HepG2 (cell line): ENCODE results near the gene CD1C.

ENCODE experiments used
- ADNP ChIP-seq: sonication (generic); formaldehyde crosslinking; IDR thresholded peaks from 2 replicates; pipeline ENCODE4 v1.4.0; 2020; ENCODE audit warnings: missing genetic modification reagents
- CHD2 ChIP-seq: IDR thresholded peaks from 2 replicates; pipeline ENCODE4 v1.6.1; 2011; ENCODE audit warnings: low read depth, low read length, improper control_type of control experiment
- EHMT2 ChIP-seq: fragments of 200-600 bp; sonication (generic); IDR thresholded peaks from 2 replicates; pipeline ENCODE4 v1.7.0; 2017; ENCODE audit warnings: antibody characterized with exemption, low read depth, low read length, borderline replicate concordance
- HNRNPLL ChIP-seq: fragments of 200-400 bp; formaldehyde crosslinking; IDR thresholded peaks from 2 replicates; pipeline ENCODE4 v1.6.1; 2017; ENCODE audit warnings: mild to moderate bottlenecking, low read depth, low read length; ENCODE audit not compliant: poor library complexity, severe bottlenecking
- MAZ ChIP-seq, 2 experiments: sonication (generic) in 1 of 2; formaldehyde crosslinking in 1 of 2; IDR thresholded peaks; 2 replicates each; pipeline versions ENCODE4 v1.5.0 to v1.6.1; 2012 to 2020; ENCODE audit warnings: low read depth in 2 of 2, mild to moderate bottlenecking in 2 of 2, borderline replicate concordance in 1 of 2, improper control_type of control experiment in 1 of 2, low read length in 1 of 2, missing genetic modification reagents in 1 of 2, moderate library complexity in 1 of 2
- POLR2A ChIP-seq, 2 experiments: IDR thresholded peaks; 2 replicates each; pipeline ENCODE4 v1.6.1; 2011; ENCODE audit warnings: low read depth in 2 of 2, low read length in 2 of 2, mild to moderate bottlenecking in 1 of 2, moderate library complexity in 1 of 2; ENCODE audit not compliant: insufficient read depth in 1 of 2
- POLR2AphosphoS5 ChIP-seq: IDR thresholded peaks from 2 replicates; pipeline ENCODE4 v1.6.1; 2012; ENCODE audit warnings: low read depth, low read length
- YY1 ChIP-seq: IDR thresholded peaks from 2 replicates; pipeline ENCODE4 v1.6.1; 2011; ENCODE audit warnings: low read length, low read depth, moderate library complexity, mild to moderate bottlenecking; ENCODE audit not compliant: insufficient read depth, insufficient replicate concordance
- ZNF224 ChIP-seq: sonication (generic); formaldehyde crosslinking; IDR thresholded peaks from 2 replicates; pipeline ENCODE4 v1.5.0; 2020; ENCODE audit warnings: mild to moderate bottlenecking, missing genetic modification reagents
- ZZZ3 ChIP-seq: sonication (generic); formaldehyde crosslinking; IDR thresholded peaks from 2 replicates; pipeline ENCODE4 v1.4.0; 2020; ENCODE audit warnings: missing genetic modification reagents, mild to moderate bottlenecking, borderline replicate concordance
- TF ChIP-seq, protein P1 (sequence below): IDR thresholded peaks from 2 replicates; pipeline ENCODE4 v1.6.1; 2012; ENCODE audit warnings: inconsistent platforms
- TF ChIP-seq, protein P2 (sequence below): sonication (generic); formaldehyde crosslinking; IDR thresholded peaks from 2 replicates; pipeline ENCODE4 v1.4.0; 2020; ENCODE audit warnings: mild to moderate bottlenecking, missing genetic modification reagents

DNA sequence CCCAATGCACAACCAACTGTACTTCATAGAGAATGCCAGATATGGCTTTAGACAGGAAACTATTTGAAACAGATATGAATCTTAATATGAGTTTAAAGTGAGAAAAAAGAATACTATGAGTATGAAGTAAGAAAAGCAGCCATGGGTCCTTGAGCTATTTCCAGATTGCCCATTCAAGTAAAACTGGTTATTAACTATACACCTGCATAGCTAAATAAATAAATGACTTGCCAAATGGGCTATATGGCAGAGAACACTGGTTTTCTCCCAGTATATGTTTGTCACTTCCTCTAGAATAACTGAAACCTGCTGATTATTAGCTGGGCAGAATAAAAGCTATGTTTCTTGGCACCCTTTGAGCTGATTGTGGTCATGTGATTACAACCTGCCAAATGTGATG lies 17.0 kb upstream of the CD1C start:
- TF ChIP-seq ZZZ3 (no peak), ADNP (CRISPR knock-in tag) (no peak), EHMT2 (no peak), YY1 (no peak), CHD2 (no peak), ZNF224 (CRISPR knock-in tag) (no peak), POLR2A (IDR thresholded peaks at IDR 0.05; ENCODE audit: insufficient read depth in 1 of 2, low read depth in 2 of 2, low read length in 2 of 2) (no peak), HNRNPLL (no peak), POLR2AphosphoS5 (no peak), MAZ (IDR thresholded peaks at IDR 0.05; ENCODE audit: borderline replicate concordance, low read depth, low read length) (no peak), MAZ (CRISPR knock-in tag; IDR thresholded peaks at IDR 0.05; ENCODE audit: low read depth) (no peak)
- TF ChIP-seq, protein P1, sequence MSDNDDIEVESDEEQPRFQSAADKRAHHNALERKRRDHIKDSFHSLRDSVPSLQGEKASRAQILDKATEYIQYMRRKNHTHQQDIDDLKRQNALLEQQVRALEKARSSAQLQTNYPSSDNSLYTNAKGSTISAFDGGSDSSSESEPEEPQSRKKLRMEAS, result no peak
- TF ChIP-seq, protein P2, sequence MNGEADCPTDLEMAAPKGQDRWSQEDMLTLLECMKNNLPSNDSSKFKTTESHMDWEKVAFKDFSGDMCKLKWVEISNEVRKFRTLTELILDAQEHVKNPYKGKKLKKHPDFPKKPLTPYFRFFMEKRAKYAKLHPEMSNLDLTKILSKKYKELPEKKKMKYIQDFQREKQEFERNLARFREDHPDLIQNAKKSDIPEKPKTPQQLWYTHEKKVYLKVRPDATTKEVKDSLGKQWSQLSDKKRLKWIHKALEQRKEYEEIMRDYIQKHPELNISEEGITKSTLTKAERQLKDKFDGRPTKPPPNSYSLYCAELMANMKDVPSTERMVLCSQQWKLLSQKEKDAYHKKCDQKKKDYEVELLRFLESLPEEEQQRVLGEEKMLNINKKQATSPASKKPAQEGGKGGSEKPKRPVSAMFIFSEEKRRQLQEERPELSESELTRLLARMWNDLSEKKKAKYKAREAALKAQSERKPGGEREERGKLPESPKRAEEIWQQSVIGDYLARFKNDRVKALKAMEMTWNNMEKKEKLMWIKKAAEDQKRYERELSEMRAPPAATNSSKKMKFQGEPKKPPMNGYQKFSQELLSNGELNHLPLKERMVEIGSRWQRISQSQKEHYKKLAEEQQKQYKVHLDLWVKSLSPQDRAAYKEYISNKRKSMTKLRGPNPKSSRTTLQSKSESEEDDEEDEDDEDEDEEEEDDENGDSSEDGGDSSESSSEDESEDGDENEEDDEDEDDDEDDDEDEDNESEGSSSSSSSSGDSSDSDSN, result no peak
